Keratinocyte (primary cell): ENCODE results near the gene C16orf92. TPM values are rescaled to one million over a fixed set of nuclear protein-coding genes. Genes with fewer than 3 reads are reported as not detected.
A peak's percentile ranks its signal among the peaks of the same experiment; 100 is the strongest.

Experiments used
- DNase-seq: peaks from one replicate; pipeline ENCODE4 v3.0.0-alpha.2; 2011; ENCODE audit warnings: low read depth, missing footprints, low spot score
- FAIRE-seq: peaks from 2 replicates; lab custom pipeline; 2011; peaks lifted over from hg19 to GRCh38; lab: Jason Lieb, UNC
- H2AFZ ChIP-seq: 2 replicates; pipeline ENCODE4 v1.6.0; 2012; ENCODE audit warnings: low read length, control low read depth, inconsistent platforms; ENCODE audit not compliant: control insufficient read depth
- H3K27ac ChIP-seq: 2 replicates; pipeline ENCODE4 v1.5.1; 2011; ENCODE audit warnings: low read length; ENCODE audit not compliant: control insufficient read depth, insufficient read depth
- H3K27me3 ChIP-seq: 3 replicates; pipeline ENCODE4 v1.6.0; 2011; ENCODE audit warnings: low read length; ENCODE audit not compliant: control insufficient read depth, insufficient read depth; ENCODE audit errors: extremely low read depth
- H3K36me3 ChIP-seq, 2 experiments: 2 replicates in 1 of 2; 3 replicates in 1 of 2; pipeline ENCODE4 v1.5.1; 2011; ENCODE audit warnings: low read length in 2 of 2, mild to moderate bottlenecking in 1 of 2; ENCODE audit not compliant: control insufficient read depth in 2 of 2, insufficient read depth in 2 of 2; ENCODE audit errors: extremely low read depth in 1 of 2
- H3K4me1 ChIP-seq: 3 replicates; pipeline ENCODE4 v1.5.1; 2011; ENCODE audit warnings: low read length; ENCODE audit not compliant: control insufficient read depth, insufficient read depth; ENCODE audit errors: extremely low read depth
- H3K4me2 ChIP-seq: 3 replicates; pipeline ENCODE4 v1.6.0; 2011; ENCODE audit warnings: low read depth, low read length; ENCODE audit not compliant: control insufficient read depth, insufficient read depth; ENCODE audit errors: extremely low read depth
- H3K4me3 ChIP-seq, 3 experiments: fragments of 200-600 bp in 1 of 3; sonication (generic) in 1 of 3; 2 replicates in 2 of 3; 3 replicates in 1 of 3; pipeline ENCODE4 v1.5.1; 2011 to 2016; ENCODE audit warnings: low read length in 3 of 3, mild to moderate bottlenecking in 3 of 3, control low read depth in 2 of 3, inconsistent platforms in 1 of 3, low read depth in 1 of 3, mixed read lengths in 1 of 3, mixed run types in 1 of 3, moderate library complexity in 1 of 3; ENCODE audit not compliant: control insufficient read depth in 2 of 3, insufficient read depth in 2 of 3; ENCODE audit errors: extremely low read depth in 1 of 3
- H3K79me2 ChIP-seq: 2 replicates; pipeline ENCODE4 v1.6.0; 2012; ENCODE audit warnings: low read length; ENCODE audit not compliant: control insufficient read depth, insufficient read depth
- H3K9ac ChIP-seq: 3 replicates; pipeline ENCODE4 v1.6.0; 2011; ENCODE audit warnings: low read length; ENCODE audit not compliant: control insufficient read depth, insufficient read depth; ENCODE audit errors: extremely low read depth
- H3K9me1 ChIP-seq: 3 replicates; pipeline ENCODE4 v1.6.0; 2011; ENCODE audit warnings: low read length; ENCODE audit not compliant: control insufficient read depth, insufficient read depth; ENCODE audit errors: extremely low read depth
- H3K9me3 ChIP-seq: 2 replicates; pipeline ENCODE4 v1.5.1; 2012; ENCODE audit warnings: low read depth, low read length; ENCODE audit not compliant: control insufficient read depth
- H4K20me1 ChIP-seq: 3 replicates; pipeline ENCODE4 v1.6.0; 2011; ENCODE audit warnings: low read length; ENCODE audit not compliant: control insufficient read depth, insufficient read depth; ENCODE audit errors: extremely low read depth
- EZH2 ChIP-seq: IDR thresholded peaks from one replicate; pipeline ENCODE4 v1.6.1; 2012; ENCODE audit warnings: inconsistent platforms, mild to moderate bottlenecking, low read length, moderate library complexity
- dilution Hi-C: fragments of 300-500 bp; cut with MboI; formaldehyde crosslinking; loops from one replicate; pipeline ENCODE4 v1.7.0; 2020; ENCODE audit warnings: low sequenced_read_pairs; ENCODE audit not compliant: extremely low pct_ligation_motif_present
- polyA plus RNA-seq, 5 experiments: library from polyadenylated mRNA; depleted of rRNA in 3 of 5; stranded (reverse) in 3 of 5; stranded (forward) in 1 of 5; unstranded in 1 of 5; fragments of >200 nt; gene quantifications; 1 replicate in 1 of 5; 2 replicates in 3 of 5; 3 replicates in 1 of 5; pipeline versions ENCODE4 v1.2.1 to v1.2.3, GENCODE V29; 2011 to 2012; ENCODE audit warnings: missing spikeins in 2 of 5, low read depth in 1 of 5, low replicate concordance in 1 of 5
- TF ChIP-seq, protein P1 (sequence below), 3 experiments: IDR thresholded peaks in 1 of 3; conservative IDR thresholded peaks in 1 of 3; optimal IDR thresholded peaks in 1 of 3; 2 replicates in 2 of 3; 3 replicates in 1 of 3; pipeline versions ENCODE3 to v1.5.1; 2011; ENCODE audit warnings: low read length in 3 of 3, mild to moderate bottlenecking in 3 of 3, moderate library complexity in 2 of 3, control low read depth in 1 of 3, inconsistent platforms in 1 of 3; ENCODE audit not compliant: insufficient read depth in 2 of 3; ENCODE audit errors: extremely low read depth in 1 of 3

The C16orf92 gene
- polyA plus RNA-seq, 1 donor (not counting 4 experiments of a cell fraction or from before 2014, with no cell fraction given), result not detected

DNA sequence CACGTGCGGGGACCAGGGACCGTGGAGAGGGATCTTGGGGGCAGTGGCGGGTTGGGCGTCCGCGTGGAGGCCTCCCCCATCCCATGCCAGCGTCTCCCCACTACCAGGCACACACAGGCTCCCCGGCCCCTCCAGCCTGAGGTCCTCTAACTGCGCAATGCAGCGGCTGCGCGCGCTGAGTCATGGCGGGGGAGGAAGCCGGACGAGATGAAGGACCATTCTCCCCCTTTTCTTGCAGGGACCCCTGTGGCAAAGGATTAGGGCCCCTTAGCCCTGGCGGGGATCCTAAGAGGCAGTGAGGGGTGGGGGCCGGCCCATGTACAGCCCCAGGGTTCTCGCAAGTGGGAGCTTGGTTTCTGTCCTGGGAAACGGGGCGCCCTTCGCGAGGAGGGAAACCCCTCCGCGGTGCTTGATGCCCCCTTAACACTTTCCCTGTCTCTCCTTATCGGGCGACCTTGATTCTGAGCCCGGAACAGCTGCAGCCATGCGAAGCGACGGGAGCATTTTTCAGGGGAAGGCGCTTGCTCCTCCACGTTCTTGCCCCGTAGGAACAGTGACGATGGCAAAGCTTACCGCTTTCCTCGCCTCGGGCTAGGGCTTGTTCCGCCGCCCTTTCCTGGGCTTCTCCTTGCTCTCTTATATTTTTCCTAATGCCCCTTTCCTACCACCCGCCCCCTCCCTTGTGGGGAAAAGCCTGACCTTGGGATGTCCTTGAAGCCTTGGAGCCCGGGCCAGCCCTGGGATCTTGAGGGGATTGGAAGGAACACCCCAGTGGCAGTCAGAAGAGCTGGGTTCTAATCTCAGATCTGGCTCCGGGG, 43.2 kb downstream of the C16orf92 start:
- peaks cover 35% of the 10 kb centered on the region for H3K4me1 ChIP-seq
- FAIRE-seq (no peak), DNase-seq (no peak)
- no peak for TF ChIP-seq EZH2
- TF ChIP-seq, protein P1, sequence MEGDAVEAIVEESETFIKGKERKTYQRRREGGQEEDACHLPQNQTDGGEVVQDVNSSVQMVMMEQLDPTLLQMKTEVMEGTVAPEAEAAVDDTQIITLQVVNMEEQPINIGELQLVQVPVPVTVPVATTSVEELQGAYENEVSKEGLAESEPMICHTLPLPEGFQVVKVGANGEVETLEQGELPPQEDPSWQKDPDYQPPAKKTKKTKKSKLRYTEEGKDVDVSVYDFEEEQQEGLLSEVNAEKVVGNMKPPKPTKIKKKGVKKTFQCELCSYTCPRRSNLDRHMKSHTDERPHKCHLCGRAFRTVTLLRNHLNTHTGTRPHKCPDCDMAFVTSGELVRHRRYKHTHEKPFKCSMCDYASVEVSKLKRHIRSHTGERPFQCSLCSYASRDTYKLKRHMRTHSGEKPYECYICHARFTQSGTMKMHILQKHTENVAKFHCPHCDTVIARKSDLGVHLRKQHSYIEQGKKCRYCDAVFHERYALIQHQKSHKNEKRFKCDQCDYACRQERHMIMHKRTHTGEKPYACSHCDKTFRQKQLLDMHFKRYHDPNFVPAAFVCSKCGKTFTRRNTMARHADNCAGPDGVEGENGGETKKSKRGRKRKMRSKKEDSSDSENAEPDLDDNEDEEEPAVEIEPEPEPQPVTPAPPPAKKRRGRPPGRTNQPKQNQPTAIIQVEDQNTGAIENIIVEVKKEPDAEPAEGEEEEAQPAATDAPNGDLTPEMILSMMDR (optimal IDR thresholded peaks at IDR 0.05 in 1 of 3, IDR thresholded peaks at IDR 0.05 in 1 of 3, conservative IDR thresholded peaks at IDR 0.05 in 1 of 3; ENCODE audit: extremely low read depth in 1 of 3, insufficient read depth in 2 of 3, low read length in 3 of 3), result no peak
- no peaks in the 10 kb centered on the region for H3K9me1 ChIP-seq
- peaks cover 54% of the 10 kb centered on the region for H3K79me2 ChIP-seq
- no peaks in the 10 kb centered on the region for H3K9me3 ChIP-seq
- peak overlapping the region; percentile 95 for H3K9ac ChIP-seq
- dilution Hi-C loops, result no loop called here
- peak overlapping the region; percentile 97 for H3K4me2 ChIP-seq
- peak overlapping the region; percentile 87 to 98 (median 96) for H3K4me3 ChIP-seq
- no peaks in the 10 kb centered on the region for H3K27me3 ChIP-seq
- peaks cover 40% of the 10 kb centered on the region for H4K20me1 ChIP-seq
- H3K27ac ChIP-seq, result peak overlapping the region; percentile 92
- peaks cover 39 to 42% of the 10 kb centered on the region in 2 experiments for H3K36me3 ChIP-seq
- H2AFZ ChIP-seq, result no peak overlapping the region

DNA sequence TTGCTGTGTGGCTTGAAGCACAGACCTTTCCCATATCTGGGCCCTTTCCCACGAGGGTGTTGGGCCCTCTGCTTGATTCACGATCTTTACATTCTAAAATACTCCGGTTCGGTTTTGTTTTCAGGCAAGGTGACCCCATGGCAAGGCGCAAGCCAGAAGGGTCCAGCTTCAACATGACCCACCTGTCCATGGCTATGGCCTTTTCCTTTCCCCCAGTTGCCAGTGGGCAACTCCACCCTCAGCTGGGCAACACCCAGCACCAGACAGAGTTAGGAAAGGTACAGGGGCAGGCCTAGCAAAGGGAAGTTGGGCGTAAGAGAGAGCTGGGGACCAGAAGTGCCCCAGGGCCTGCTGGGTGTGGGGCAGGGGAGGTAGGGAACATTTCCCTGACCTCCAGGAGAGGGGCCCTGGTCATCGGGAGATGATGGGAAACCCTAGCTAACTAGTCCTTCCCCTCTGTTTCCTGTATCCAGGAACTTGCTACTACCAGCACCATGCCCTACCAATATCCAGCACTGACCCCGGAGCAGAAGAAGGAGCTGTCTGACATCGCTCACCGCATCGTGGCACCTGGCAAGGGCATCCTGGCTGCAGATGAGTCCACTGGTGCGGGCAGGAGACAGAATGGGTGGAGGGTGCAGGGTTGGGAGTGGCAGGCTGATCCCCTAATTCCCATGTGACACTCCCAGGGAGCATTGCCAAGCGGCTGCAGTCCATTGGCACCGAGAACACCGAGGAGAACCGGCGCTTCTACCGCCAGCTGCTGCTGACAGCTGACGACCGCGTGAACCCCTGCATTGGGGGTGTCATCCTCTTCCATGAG, 44.0 kb downstream of the C16orf92 start:
- Histone ChIP-seq H3K79me2 (peaks cover 54% of the 10 kb centered on the region), H3K36me3 (peaks cover 42 to 49% of the 10 kb centered on the region in 2 experiments), H3K4me1 (peaks cover 35% of the 10 kb centered on the region), H4K20me1 (peaks cover 40% of the 10 kb centered on the region), H3K9me1 (no peaks in the 10 kb centered on the region), H3K9me3 (no peaks in the 10 kb centered on the region), H3K4me3 (peak overlapping the region; percentile 87 to 98 (median 96)), H3K4me2 (peak overlapping the region; percentile 97), H3K9ac (peak overlapping the region; percentile 95), H2AFZ (no peak overlapping the region), H3K27ac (peak overlapping the region; percentile 92), H3K27me3 (no peaks in the 10 kb centered on the region)
- no peak for TF ChIP-seq EZH2
- TF ChIP-seq, protein P1 (optimal IDR thresholded peaks at IDR 0.05 in 1 of 3, IDR thresholded peaks at IDR 0.05 in 1 of 3, conservative IDR thresholded peaks at IDR 0.05 in 1 of 3; ENCODE audit: extremely low read depth in 1 of 3, insufficient read depth in 2 of 3, low read length in 3 of 3), result no peak
- DNase-seq (no peak), FAIRE-seq (no peak)
- dilution Hi-C loops, result no loop called here
